HFF-Myc (cell line): ENCODE data around the gene KRT36.

Source experiments
- DNase-seq: peaks from one replicate; pipeline ENCODE4 v3.0.0-alpha.2; 2011; ENCODE audit warnings: low read depth; ENCODE audit errors: extremely low read depth
- H3K4me3 ChIP-seq: replicated peaks from 2 replicates; pipeline ENCODE4 v1.5.1; 2011; ENCODE audit warnings: low read depth, mild to moderate bottlenecking, control low read depth, low read length
- CTCF ChIP-seq: IDR thresholded peaks from 2 replicates; pipeline ENCODE4 v1.5.1; 2012; ENCODE audit warnings: mild to moderate bottlenecking, low read depth, low read length, control low read depth; ENCODE audit errors: missing control alignments

KRT36 gene

DNA sequence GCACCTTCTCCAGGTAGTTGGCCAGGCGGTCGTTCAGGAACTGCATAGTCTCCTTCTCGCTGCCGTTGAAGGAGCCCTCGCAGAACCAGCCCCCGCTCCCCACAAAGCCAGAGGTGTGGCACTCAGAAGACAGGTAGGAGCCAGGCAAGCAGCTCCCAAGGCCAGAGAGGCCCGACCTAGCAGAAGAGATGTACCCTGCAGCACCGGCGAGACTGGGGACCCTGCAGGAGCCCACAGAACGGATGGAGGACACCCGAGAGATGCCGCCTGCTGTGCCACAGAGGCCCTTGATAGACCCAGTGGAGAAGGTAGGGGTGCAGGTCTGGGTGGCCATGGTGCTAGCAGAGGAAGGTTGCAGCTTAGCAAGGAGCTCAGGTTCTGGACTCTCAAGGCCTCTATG lies at the start of gene KRT36:
TSS of gene KRT36 (minus strand) at position 380 of the 400 bp plus-strand sequence. CDS start at position 334, 46 bp downstream.
- no peak for TF ChIP-seq CTCF
- DNase-seq = no peak
- H3K4me3 ChIP-seq = no peak within 1 kb of the TSS

- DNase-seq = no peak
- TF ChIP-seq CTCF = no peak
- no peak overlapping the region for H3K4me3 ChIP-seq
These were observed 49.4 kb upstream of the KRT36 start for GRCh38 chr17:41539071-41539492.

- H3K4me3 ChIP-seq = no peak overlapping the region
- DNase-seq = no peak
- TF ChIP-seq CTCF = no peak
These were observed 48.9 kb upstream of the KRT36 start for GRCh38 chr17:41538565-41538991.

DNA sequence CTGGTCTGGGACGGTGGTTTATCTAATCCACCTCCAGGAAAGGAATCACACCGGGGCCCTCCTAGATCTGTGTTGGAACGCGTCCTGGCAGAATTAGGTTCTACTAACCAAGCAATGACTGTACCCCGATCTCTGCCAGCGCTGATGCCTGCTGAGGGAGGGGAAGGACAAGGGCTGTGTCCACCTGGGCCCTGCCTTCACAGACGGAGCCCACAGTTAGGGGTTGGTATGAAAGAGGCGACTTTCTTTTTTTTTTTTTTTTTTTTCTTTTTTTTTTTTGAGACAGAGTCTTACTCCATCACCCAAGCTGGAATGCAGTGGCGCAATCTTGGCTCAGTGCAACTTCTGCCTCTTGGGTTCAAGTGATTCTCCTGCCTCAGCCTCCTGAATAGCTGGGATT lies 48.3 kb upstream of the KRT36 start:
- no peak for TF ChIP-seq CTCF
- no peak for DNase-seq
- no peak overlapping the region for H3K4me3 ChIP-seq

- TF ChIP-seq CTCF = no peak
- H3K4me3 ChIP-seq = no peak overlapping the region
- no peak for DNase-seq
These were observed 47.9 kb upstream of the KRT36 start for GRCh38 chr17:41537614-41537954.

GRCh38 chr17:41536741-41537613 lies 47.3 kb upstream of the KRT36 start:
- DNase-seq = no peak
- H3K4me3 ChIP-seq = no peak overlapping the region
- TF ChIP-seq CTCF = no peak
